Adipocyte (in vitro differentiated cells): ENCODE results near the gene ASS1.
"Not testable (repeated sequence)": the region's sequence is repeated elsewhere in the genome, so short reads cannot be mapped to it uniquely, and the experiment has no call there.

ENCODE experiments used
- DNase-seq: peaks from one replicate; pipeline ENCODE4 v3.0.0-alpha.2; 2015; ENCODE audit warnings: low read depth
- H3K27me3 ChIP-seq: replicated peaks from 2 replicates; pipeline ENCODE4 v1.7.0; 2013; ENCODE audit warnings: mild to moderate bottlenecking, low read length, moderate library complexity; ENCODE audit not compliant: control insufficient read depth, insufficient read depth
- H3K36me3 ChIP-seq: 2 replicates; pipeline ENCODE4 v1.7.0; 2013; ENCODE audit warnings: low read length, mild to moderate bottlenecking, moderate library complexity; ENCODE audit not compliant: control insufficient read depth, insufficient read depth, severe bottlenecking
- H3K4me1 ChIP-seq: 2 replicates; pipeline ENCODE4 v1.7.0; 2013; ENCODE audit warnings: mild to moderate bottlenecking, low read length, moderate library complexity; ENCODE audit not compliant: control insufficient read depth, insufficient read depth
- H3K4me3 ChIP-seq: 2 replicates; pipeline ENCODE4 v1.7.0; 2013; ENCODE audit warnings: mild to moderate bottlenecking, low read length, moderate library complexity
- H3K9ac ChIP-seq: 2 replicates; pipeline ENCODE4 v1.7.0; 2013; ENCODE audit warnings: mild to moderate bottlenecking, low read length, moderate library complexity
- H3K9me3 ChIP-seq: 2 replicates; pipeline ENCODE4 v1.7.0; 2013; ENCODE audit warnings: mild to moderate bottlenecking, low read length, moderate library complexity; ENCODE audit not compliant: control insufficient read depth

The ASS1 gene

GRCh38 chr9:130444565-130445221 is at the start of gene ASS1:
ASS1 (plus strand) TSS chr9:130444961; CDS start chr9:130452229, 7,268 bp downstream.
- peak within 1 kb of the TSS; percentile 99 for H3K9ac ChIP-seq
- DNase-seq = peak; percentile 69

GRCh38 chr9:130395810-130396435 is 48.8 kb upstream of the ASS1 start:
- Histone ChIP-seq H3K9ac (no peak overlapping the region), H3K9me3 (no peaks in the 10 kb centered on the region), H3K36me3 (no peaks in the 10 kb centered on the region), H3K4me3 (no peak overlapping the region), H3K27me3 (peaks cover 22% of the 10 kb centered on the region), H3K4me1 (no peaks in the 10 kb centered on the region)
- no peak for DNase-seq

More at GRCh38 chr9:130444565-130445221, at the start of gene ASS1:
- Histone ChIP-seq H3K27me3 (no peaks in the 10 kb centered on the region), H3K4me1 (peaks cover 31% of the 10 kb centered on the region), H3K9me3 (peaks cover 17% of the 10 kb centered on the region), H3K4me3 (peak within 1 kb of the TSS; percentile 97), H3K36me3 (peaks cover 14% of the 10 kb centered on the region)

- H3K9ac ChIP-seq = no peak overlapping the region
- no peak overlapping the region for H3K4me3 ChIP-seq
- H3K4me1 ChIP-seq = no peaks in the 10 kb centered on the region
- H3K9me3 ChIP-seq = no peaks in the 10 kb centered on the region
- DNase-seq = no peak
- no peaks in the 10 kb centered on the region for H3K36me3 ChIP-seq
- peaks cover 25% of the 10 kb centered on the region for H3K27me3 ChIP-seq
Measured at GRCh38 chr9:130396581-130396980, 48.2 kb upstream of the ASS1 start.

- Histone ChIP-seq H3K9ac (no peak overlapping the region), H3K4me1 (no peaks in the 10 kb centered on the region), H3K36me3 (no peaks in the 10 kb centered on the region), H3K27me3 (peaks cover 32% of the 10 kb centered on the region), H3K9me3 (no peaks in the 10 kb centered on the region), H3K4me3 (no peak overlapping the region)
- DNase-seq = no peak
Measured at GRCh38 chr9:130398487-130399240, 46.1 kb upstream of the ASS1 start.

- H3K4me3 ChIP-seq = no peak overlapping the region
- H3K27me3 ChIP-seq = peaks cover 42% of the 10 kb centered on the region
- H3K36me3 ChIP-seq = no peaks in the 10 kb centered on the region
- DNase-seq = no peak
- H3K9me3 ChIP-seq = no peaks in the 10 kb centered on the region
- no peaks in the 10 kb centered on the region for H3K4me1 ChIP-seq
- no peak overlapping the region for H3K9ac ChIP-seq
Measured at GRCh38 chr9:130399768-130400167, 45.0 kb upstream of the ASS1 start.

- Histone ChIP-seq H3K4me1 (no peaks in the 10 kb centered on the region), H3K4me3 (no peak overlapping the region), H3K9ac (no peak overlapping the region), H3K27me3 (peaks cover 48% of the 10 kb centered on the region), H3K36me3 (no peaks in the 10 kb centered on the region), H3K9me3 (no peaks in the 10 kb centered on the region)
- no peak for DNase-seq
Measured at GRCh38 chr9:130400870-130401269, 43.9 kb upstream of the ASS1 start.

GRCh38 chr9:130401742-130402141 is 43.0 kb upstream of the ASS1 start:
- H3K9me3 ChIP-seq, H3K4me3 ChIP-seq, DNase-seq, H3K9ac ChIP-seq, H3K36me3 ChIP-seq, H3K4me1 ChIP-seq: not testable (repeated sequence)
- H3K27me3 ChIP-seq = peaks cover 53% of the 10 kb centered on the region

GRCh38 chr9:130402243-130402642 is 42.5 kb upstream of the ASS1 start:
- H3K4me3 ChIP-seq = no peak overlapping the region
- H3K36me3 ChIP-seq = no peaks in the 10 kb centered on the region
- no peak for DNase-seq
- peaks cover 55% of the 10 kb centered on the region for H3K27me3 ChIP-seq
- H3K9me3 ChIP-seq = no peaks in the 10 kb centered on the region
- H3K4me1 ChIP-seq = no peaks in the 10 kb centered on the region
- H3K9ac ChIP-seq = no peak overlapping the region

- DNase-seq = no peak
- Histone ChIP-seq H3K36me3 (no peaks in the 10 kb centered on the region), H3K27me3 (peaks cover 57% of the 10 kb centered on the region), H3K9ac (no peak overlapping the region), H3K9me3 (no peaks in the 10 kb centered on the region), H3K4me3 (no peak overlapping the region), H3K4me1 (peaks cover 3% of the 10 kb centered on the region)
Measured at GRCh38 chr9:130402645-130403440, 41.9 kb upstream of the ASS1 start.

GRCh38 chr9:130405657-130406257 is 39.0 kb upstream of the ASS1 start:
- H3K9ac ChIP-seq = no peak overlapping the region
- no peaks in the 10 kb centered on the region for H3K9me3 ChIP-seq
- H3K36me3 ChIP-seq = no peaks in the 10 kb centered on the region
- no peak overlapping the region for H3K4me3 ChIP-seq
- peaks cover 63% of the 10 kb centered on the region for H3K27me3 ChIP-seq
- H3K4me1 ChIP-seq = peaks cover 4% of the 10 kb centered on the region
- no peak for DNase-seq
